Measurements from ENCODE around the gene USB1.

DNA sequence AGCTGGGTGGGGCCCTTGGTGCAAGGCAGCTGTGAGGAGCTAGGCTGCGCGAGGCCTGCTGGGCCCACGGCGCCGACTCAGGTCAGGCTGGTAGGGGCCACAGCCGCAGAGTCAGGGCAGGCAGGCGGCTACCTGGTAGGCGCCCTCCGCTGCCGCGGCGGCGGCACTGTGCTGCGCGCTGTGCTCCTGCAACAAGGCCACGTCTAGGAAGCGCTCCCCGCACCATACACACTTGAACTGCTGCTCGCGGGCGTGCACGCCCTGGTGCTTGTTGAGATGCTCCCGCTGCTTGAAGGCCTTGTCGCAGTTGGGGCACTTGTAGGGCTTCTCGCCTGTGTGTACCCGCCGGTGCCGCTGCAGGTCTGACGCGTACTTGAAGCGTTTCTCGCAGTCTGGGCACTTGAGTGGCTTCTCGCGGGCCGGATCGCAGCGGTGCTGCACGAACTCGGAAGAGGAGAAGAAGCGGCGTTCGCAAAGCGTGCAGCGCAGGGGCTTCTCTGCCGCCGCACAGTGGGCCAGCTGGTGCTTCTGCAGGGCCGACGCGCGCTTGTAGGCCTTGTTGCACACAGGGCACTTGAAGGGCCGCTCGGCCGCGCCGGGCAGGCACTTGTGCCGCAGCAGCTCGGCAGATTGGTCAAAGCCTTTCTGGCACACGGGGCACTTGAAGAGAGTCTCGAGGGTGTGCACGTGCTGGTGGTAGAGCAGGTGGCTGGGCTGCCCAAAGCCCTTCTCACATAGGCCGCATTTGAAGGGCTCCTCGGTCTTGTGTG is 4.6 kb upstream of the USB1 start:
- TF ChIP-seq POLR2A (IDR thresholded peaks at IDR 0.05) (no peak), EP300 (IDR thresholded peaks at IDR 0.05) (no peak)
- TF ChIP-seq, protein P1, sequence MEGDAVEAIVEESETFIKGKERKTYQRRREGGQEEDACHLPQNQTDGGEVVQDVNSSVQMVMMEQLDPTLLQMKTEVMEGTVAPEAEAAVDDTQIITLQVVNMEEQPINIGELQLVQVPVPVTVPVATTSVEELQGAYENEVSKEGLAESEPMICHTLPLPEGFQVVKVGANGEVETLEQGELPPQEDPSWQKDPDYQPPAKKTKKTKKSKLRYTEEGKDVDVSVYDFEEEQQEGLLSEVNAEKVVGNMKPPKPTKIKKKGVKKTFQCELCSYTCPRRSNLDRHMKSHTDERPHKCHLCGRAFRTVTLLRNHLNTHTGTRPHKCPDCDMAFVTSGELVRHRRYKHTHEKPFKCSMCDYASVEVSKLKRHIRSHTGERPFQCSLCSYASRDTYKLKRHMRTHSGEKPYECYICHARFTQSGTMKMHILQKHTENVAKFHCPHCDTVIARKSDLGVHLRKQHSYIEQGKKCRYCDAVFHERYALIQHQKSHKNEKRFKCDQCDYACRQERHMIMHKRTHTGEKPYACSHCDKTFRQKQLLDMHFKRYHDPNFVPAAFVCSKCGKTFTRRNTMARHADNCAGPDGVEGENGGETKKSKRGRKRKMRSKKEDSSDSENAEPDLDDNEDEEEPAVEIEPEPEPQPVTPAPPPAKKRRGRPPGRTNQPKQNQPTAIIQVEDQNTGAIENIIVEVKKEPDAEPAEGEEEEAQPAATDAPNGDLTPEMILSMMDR (IDR thresholded peaks at IDR 0.05) = no peak
